KOPT-K1 (cell line): Measurements from ENCODE around the gene SANBR.

Source experiments
- H3K27ac ChIP-seq: fragments of 200-600 bp; sonication (generic); 2 replicates; pipeline ENCODE4 v1.5.1; 2016; ENCODE audit warnings: antibody characterized with exemption, mild to moderate bottlenecking, low read depth, low read length; ENCODE audit not compliant: poor library complexity, severe bottlenecking
- H3K36me3 ChIP-seq: fragments of 200-600 bp; sonication (generic); 2 replicates; pipeline ENCODE4 v1.5.1; 2017; ENCODE audit warnings: antibody characterized with exemption, mild to moderate bottlenecking, low read length, moderate library complexity; ENCODE audit not compliant: insufficient read depth
- H3K9me3 ChIP-seq: fragments of 200-600 bp; sonication (generic); 2 replicates; pipeline ENCODE4 v1.5.1; 2017; ENCODE audit warnings: antibody characterized with exemption, low read length, mild to moderate bottlenecking; ENCODE audit not compliant: insufficient read depth, poor library complexity, severe bottlenecking

SANBR gene

DNA sequence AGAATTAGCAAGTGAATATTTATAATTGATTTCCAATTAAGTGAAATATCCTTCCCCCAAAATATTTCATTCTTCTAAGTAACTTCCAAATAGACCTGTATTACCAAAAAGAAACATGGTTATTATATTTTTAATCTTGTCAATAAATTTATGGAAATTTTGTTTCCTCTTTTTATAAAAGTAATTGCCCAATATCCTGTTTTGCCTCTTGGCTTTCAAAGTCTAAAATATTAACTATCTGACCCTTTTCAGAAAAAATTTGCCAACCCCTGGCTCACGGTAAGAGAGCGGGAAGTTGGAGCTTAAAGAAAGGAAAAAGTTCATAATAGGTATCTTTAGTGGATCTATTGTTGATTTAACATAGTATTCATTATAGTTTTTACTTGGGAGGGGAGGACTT is 20.4 kb upstream of the SANBR start:
- Histone ChIP-seq H3K36me3 (peaks cover 70% of the 10 kb centered on the region), H3K9me3 (no peaks in the 10 kb centered on the region), H3K27ac (no peak overlapping the region)

DNA sequence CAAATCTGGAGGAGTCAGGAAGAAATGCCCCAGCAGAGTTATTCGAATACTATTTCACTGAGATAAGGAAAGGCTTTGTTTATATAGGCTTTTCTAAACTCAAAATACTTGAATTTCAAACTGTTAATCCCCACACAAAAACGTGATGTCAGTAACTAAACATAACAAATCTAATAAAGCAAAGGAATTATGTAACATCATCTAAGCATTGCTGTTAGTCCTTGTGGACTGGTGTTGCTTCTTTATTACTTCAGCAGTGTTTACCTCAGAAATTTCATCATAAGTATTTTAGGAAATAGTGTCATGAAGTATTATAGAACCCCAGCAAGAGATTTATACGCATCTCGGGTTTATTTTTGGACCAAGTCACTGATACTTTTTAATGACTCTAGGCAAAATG is 19.7 kb upstream of the SANBR start:
- H3K9me3 ChIP-seq, result no peaks in the 10 kb centered on the region
- peaks cover 78% of the 10 kb centered on the region for H3K36me3 ChIP-seq
- H3K27ac ChIP-seq, result no peak overlapping the region

DNA sequence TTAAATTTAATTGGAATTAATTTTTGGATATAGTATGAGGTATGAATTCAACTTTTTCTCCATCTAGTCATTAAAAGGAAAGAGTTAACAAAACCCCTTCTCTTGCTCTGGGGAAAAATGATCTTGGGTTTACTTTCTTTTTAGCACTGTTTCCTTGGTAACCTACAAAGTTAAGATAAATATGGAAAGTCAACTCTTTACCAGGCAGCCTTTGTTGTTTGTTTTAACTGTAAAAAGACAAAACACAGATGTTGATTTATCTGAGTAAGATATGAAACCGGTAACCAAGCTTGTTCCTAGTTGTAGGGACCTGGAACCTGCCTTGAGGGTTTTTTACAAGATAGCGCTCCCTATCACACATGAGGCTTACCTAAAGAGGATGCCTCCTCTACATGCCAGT is 10.1 kb upstream of the SANBR start:
- Histone ChIP-seq H3K36me3 (peaks cover 48% of the 10 kb centered on the region), H3K27ac (no peak overlapping the region), H3K9me3 (no peaks in the 10 kb centered on the region)

DNA sequence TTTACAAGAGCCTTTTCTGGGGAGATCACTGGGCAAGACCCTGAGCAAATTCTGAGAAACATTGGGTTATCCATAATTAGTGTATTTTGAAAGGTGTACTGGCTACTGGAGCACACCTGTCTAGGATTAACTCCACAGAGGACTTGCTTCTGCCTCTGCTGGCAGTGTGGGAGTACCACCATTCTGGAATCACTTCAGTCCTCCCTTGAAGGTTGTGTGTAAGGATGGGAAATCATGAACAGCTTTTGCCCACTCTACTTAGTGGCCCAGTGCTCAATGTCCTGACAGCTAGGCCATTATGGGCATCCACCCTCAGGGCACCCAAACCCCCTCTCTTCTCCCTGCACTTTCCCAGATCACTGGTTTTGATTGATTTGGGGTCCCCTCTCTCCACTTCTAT is 8.1 kb upstream of the SANBR start:
- H3K36me3 ChIP-seq, result peaks cover 38% of the 10 kb centered on the region

DNA sequence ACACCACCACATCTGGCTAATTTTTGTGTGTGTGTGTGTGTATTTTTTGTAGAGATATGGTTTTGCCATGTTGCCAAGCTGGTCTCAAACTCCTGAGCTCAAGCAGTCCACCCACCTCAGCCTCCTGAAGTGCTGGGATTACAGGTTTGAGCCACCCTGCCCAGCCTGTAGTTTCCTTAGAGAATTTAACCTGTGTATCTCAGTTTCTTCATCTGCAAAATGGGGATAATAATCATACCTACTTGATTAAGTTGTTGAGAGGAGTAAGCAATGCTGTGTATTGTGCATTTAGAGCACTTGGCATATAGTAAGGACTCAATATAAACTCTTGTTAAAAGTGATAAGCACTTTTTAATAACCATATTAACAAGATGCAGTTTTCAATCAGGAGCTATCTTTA is 6.3 kb upstream of the SANBR start:
- Histone ChIP-seq H3K27ac (no peak overlapping the region), H3K36me3 (peaks cover 26% of the 10 kb centered on the region), H3K9me3 (no peaks in the 10 kb centered on the region)

More for the DNA sequence above, 8.1 kb upstream of the SANBR start:
- Histone ChIP-seq H3K27ac (no peak overlapping the region), H3K9me3 (no peaks in the 10 kb centered on the region)

DNA sequence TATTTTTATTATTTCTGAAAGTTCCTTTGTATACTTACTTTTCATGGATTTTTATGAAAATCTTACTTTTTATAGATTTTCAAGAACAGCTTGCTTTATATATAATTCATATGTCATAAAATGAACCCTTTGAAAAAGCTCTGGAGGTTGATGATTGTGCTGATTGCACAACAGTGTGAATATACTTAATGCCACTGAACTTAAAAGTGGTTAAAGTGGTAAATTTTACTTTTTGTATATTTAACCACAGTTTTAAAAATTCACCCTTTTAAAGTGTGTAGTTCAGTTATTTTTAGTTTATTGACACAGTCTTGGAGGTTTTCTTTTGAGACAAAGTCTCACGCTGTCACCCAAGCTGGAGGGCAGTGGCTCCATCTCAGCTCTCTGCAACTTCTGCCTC is 8.4 kb downstream of the SANBR start:
- H3K27ac ChIP-seq, result no peak overlapping the region
- peaks cover 6% of the 10 kb centered on the region; the same call in 1 of the 2 replicates for H3K36me3 ChIP-seq
- H3K9me3 ChIP-seq, result no peaks in the 10 kb centered on the region

DNA sequence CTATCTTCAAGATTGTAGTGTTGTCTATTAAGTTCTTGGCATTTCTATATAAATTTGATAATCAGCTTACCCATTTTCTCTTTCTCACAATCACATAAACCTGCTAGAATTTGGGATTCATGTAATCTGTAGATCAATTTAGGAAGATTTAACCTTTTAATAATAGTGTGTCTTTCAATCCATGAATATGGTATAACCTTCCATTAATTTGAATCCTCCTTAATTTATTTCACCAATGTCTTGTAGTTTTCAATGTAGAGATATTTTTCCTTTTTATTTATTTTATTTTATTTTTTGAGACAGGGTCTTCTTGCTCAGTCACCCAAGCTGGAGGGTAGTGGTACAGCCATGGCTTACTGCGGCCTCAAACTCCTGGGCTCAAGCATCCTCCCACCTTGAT is 20.2 kb downstream of the SANBR start:
- H3K9me3 ChIP-seq, result no peaks in the 10 kb centered on the region
- H3K36me3 ChIP-seq, result no peaks in the 10 kb centered on the region; the same call in 1 of the 2 replicates
- no peak overlapping the region for H3K27ac ChIP-seq

DNA sequence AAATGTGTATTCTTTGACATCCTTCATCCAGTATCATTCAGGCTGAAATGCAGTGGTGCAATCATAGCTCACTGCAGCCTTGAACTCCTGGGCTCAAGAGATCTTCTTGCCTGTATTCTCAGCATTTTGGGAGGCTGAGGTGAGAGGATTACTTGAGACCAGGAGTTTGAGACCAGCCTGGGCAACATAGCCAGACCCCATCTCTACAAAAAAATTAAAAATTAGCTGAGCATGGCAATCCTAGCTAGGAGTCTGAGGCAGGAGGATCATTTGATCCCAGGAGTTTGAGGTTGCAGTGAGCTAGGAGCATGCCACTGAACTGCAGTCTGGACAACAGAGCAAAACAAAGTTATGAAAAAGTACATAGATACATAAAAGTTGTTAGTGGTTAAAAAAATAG is 24.1 kb downstream of the SANBR start:
- Histone ChIP-seq H3K36me3 (no peaks in the 10 kb centered on the region; the same call in 1 of the 2 replicates), H3K27ac (no peak overlapping the region)

DNA sequence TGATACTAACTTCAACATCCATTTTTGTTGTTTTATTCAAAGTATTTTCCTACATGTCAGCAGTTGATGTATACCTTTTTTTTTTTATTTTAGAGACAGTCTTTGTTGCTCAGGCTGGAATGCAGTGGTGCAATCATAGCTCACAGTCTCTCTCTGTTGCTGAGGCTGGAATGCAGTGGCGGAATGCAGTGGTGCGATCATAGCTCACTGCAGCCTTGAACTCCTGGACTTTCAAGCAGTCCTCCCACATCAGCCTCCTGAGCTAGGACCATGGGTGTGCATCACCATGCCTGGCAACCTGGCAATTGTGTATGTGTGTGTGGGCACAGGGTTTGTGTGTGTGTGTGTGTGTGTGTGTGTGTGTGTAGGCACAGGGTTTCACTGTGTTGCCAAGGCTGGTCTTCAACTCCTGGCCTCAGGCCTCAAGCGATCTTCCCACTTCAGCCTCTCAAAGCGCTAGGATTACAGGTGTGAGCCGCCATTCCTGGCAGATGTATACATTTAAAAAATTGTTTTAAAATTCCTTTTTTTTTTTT is 24.8 kb downstream of the SANBR start:
- Histone ChIP-seq H3K9me3 (no peaks in the 10 kb centered on the region), H3K27ac (no peak overlapping the region), H3K36me3 (no peaks in the 10 kb centered on the region; the same call in 1 of the 2 replicates)

More for the DNA sequence above, 24.1 kb downstream of the SANBR start:
- no peaks in the 10 kb centered on the region for H3K9me3 ChIP-seq

DNA sequence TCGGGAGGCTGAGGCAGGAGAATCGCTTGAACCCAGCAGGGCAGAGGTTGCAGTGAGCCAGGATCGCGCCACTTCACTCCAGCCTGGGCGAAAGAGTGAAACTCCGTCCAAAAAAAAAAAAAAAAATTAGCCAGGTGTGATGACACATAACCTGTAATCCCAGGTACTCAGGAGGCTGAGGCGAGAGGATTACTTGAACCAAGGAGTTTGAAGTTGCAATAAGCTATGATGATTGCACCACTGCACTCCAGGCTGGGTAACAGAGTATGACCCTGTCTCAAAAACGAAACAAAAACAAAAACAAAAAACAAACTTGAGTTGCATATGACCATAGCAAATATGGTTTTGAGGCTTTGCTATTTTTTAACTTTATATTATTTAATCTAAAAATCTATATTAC is 25.8 kb downstream of the SANBR start:
- Histone ChIP-seq H3K9me3 (no peaks in the 10 kb centered on the region), H3K27ac (no peak overlapping the region), H3K36me3 (no peaks in the 10 kb centered on the region)

DNA sequence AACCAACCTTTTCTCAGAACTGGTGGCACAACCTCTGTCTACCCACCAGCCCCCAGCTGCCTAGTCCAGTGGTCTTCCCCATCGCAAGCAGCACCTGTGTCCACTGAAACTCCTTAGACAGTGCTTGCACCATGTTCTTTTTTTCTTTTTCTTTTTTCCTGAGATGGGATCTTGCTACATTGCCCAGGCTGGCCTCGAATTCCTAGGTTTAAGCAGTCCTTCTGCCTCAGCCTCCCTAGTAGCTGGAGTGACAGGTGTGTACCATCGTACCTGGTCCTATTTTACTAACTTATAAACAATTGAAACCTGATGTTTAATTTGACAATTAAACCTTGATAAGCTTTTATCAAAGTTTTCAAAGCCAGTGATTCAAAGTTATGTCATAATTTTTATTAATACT is 30.8 kb downstream of the SANBR start:
- no peaks in the 10 kb centered on the region for H3K9me3 ChIP-seq
- H3K36me3 ChIP-seq, result no peaks in the 10 kb centered on the region
- H3K27ac ChIP-seq, result no peak overlapping the region

DNA sequence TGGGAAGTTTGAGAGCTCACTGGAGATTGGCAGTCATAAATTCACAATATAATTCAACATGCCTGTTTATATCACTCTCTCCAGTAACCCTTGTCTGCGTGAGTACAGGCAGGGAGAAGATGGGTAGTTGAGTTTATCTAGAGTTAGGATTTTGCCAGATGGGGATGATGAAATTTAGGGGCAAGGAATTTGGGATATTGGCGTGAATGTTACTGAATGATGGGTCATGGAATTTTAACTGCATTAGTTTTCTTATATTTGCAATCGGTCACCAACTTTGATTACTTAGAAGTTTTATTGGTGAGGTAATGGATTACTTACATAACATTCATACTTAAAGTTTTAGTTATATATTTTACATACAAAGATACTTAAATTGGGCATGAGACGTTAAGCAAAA is 35.1 kb downstream of the SANBR start:
- Histone ChIP-seq H3K36me3 (no peaks in the 10 kb centered on the region), H3K27ac (no peak overlapping the region), H3K9me3 (no peaks in the 10 kb centered on the region)

DNA sequence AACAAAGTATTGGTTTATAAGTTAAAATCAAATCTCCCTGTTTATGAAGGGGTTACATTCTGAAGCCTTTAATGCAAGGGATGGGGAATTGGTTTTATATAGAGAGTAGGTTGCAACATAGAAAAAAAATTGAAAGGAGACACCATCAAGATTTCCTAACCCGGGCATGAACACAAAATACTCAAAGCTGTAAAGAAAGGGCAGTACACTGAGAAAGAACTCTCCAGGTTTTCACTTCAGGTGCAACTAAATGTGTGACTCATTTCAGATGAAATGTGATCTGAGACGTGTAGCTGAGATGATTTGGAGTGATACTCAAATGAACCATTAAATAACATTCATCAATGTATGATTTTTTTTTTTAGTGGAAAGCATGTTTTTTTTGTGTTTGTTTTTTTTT is 43.6 kb downstream of the SANBR start:
- Histone ChIP-seq H3K9me3 (peaks cover 8% of the 10 kb centered on the region), H3K36me3 (no peaks in the 10 kb centered on the region), H3K27ac (no peak overlapping the region)

DNA sequence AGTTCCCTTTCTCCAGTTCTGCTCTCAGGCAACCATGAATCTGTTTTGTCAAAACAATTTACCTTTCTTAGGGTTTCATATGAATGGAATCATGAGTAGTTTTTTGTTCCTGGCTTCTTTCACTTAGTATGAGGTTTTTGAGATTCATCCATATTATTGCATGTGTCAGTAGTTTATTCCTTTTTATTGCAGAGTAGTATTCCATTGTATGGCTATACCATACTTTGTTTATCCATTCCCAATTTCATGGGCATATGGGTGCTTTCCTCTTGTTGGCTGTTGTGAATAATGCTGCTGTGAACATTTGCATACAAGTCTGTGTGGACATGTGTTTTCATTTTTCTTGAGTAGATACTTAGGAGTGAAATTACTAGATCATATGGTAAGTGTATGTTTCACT is 46.0 kb downstream of the SANBR start:
- Histone ChIP-seq H3K9me3 (peaks cover 13% of the 10 kb centered on the region), H3K36me3 (no peaks in the 10 kb centered on the region)

DNA sequence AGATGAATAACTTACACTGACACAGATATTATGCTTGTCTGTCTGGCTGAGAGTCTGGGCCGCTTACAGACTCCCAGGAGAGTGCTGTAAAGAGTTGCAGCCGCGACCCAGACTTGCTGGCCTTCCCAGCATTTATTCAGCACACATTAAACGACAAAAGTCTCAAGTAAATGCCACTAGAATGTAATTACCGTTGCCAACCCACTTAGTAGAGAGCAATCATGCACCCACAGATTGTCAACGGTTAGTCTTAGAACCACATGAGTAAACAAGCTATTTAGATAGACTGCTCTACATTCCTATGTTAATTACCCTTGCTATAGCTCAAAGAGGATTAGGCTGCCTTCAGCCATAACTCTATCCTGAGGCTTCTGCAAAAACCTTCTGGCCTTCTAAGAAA is 48.5 kb downstream of the SANBR start:
- peaks cover 13% of the 10 kb centered on the region for H3K9me3 ChIP-seq
- no peaks in the 10 kb centered on the region for H3K36me3 ChIP-seq
- no peak overlapping the region for H3K27ac ChIP-seq

More for the DNA sequence above, 46.0 kb downstream of the SANBR start:
- no peak overlapping the region for H3K27ac ChIP-seq
